Measurements from ENCODE around the gene FREM3. TPM values are rescaled to one million over a fixed set of nuclear protein-coding genes. Genes with fewer than 3 reads are reported as not detected.

FREM3 gene
- polyA plus RNA-seq, 4 donors = 0.09 TPM; not detected in 3

DNA sequence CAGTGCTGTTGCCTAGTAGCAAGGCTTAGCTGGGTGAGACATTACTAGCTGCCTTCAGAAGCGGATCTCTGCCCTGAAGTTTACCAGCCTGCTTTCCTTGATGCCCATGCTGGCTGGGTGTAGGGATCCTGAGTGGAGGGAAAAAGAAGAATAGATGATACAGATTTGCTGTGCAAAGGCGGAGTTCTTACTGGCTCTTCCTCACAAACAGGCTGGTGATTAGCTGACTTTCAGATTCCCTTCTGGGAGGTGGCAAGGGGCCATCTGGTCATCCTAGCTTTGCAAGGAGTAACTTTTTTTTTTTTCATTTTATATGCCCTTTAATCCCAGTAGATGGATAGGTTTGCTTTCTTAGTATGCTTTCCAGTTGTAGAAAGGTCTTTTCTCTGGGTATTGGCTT lies 142.2 kb downstream of the FREM3 start:
- Histone ChIP-seq H3K4me1 (ENCODE audit: control insufficient read depth in 3 of 3, insufficient read depth in 2 of 3, low read depth in 1 of 3, low read length in 2 of 3) (peaks cover 0 to 11% (median 0%) of the 10 kb centered on the region in 3 donors), H3K4me3 (ENCODE audit: low read depth in 1 of 3, low read length in 3 of 3) (no peak overlapping the region), H3K36me3 (ENCODE audit: control insufficient read depth in 3 of 3, insufficient read depth in 2 of 3, low read depth in 1 of 3, low read length in 3 of 3) (no peaks in the 10 kb centered on the region), H3K9me3 (ENCODE audit: control insufficient read depth in 2 of 2, insufficient read depth in 1 of 2, low read depth in 1 of 2, low read length in 1 of 2) (no peaks in the 10 kb centered on the region), H3K27ac (ENCODE audit: low read depth in 1 of 3, low read length in 2 of 3) (no peak overlapping the region), H3K27me3 (ENCODE audit: control insufficient read depth in 3 of 3, insufficient read depth in 3 of 3, low read length in 3 of 3) (peaks cover 0 to 4% (median 0%) of the 10 kb centered on the region in 3 donors)
- DNase-seq (no peak), FAIRE-seq (no peak)
- WGBS, 3 donors = 47 to 90% (median 50%) methylated on average over 2 of the region's 2 CpGs

DNA sequence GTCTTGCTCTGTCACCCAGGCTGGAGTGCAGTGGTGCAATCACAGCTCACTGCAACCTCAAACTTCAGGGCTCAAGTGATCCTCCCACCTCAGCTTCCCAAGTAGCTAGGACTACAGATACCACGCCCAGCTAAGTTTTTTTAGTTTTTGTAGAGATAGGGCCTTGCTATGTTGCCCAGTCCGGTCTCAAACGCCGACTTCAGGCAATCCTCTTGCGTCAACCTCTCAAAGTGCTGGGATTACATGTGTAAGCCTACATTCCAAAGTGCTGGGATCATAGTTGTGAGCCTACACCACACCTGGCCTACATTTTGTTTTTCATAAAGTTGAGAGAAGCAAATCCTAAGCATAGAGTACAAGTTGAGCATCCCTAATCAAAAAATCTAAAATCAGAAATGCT lies 144.8 kb downstream of the FREM3 start:
- H3K4me3 ChIP-seq (ENCODE audit: low read depth in 1 of 3, low read length in 3 of 3) = no peak overlapping the region
- WGBS, 3 donors = 85 to 90% (median 89%) methylated on average over 5 of the region's 5 CpGs
- no peaks in the 10 kb centered on the region for H3K9me3 ChIP-seq (ENCODE audit: control insufficient read depth in 2 of 2, insufficient read depth in 1 of 2, low read depth in 1 of 2, low read length in 1 of 2)
- peaks cover 0 to 4% (median 0%) of the 10 kb centered on the region in 3 donors for H3K27me3 ChIP-seq (ENCODE audit: control insufficient read depth in 3 of 3, insufficient read depth in 3 of 3, low read length in 3 of 3)
- DNase-seq = no peak
- peaks cover 0 to 11% (median 0%) of the 10 kb centered on the region in 3 donors for H3K4me1 ChIP-seq (ENCODE audit: control insufficient read depth in 3 of 3, insufficient read depth in 2 of 3, low read depth in 1 of 3, low read length in 2 of 3)
- no peak overlapping the region for H3K27ac ChIP-seq (ENCODE audit: low read depth in 1 of 3, low read length in 2 of 3)
- peaks cover 0 to 2% (median 0%) of the 10 kb centered on the region in 3 donors for H3K36me3 ChIP-seq (ENCODE audit: control insufficient read depth in 3 of 3, insufficient read depth in 2 of 3, low read depth in 1 of 3, low read length in 3 of 3)
- FAIRE-seq = no peak

DNA sequence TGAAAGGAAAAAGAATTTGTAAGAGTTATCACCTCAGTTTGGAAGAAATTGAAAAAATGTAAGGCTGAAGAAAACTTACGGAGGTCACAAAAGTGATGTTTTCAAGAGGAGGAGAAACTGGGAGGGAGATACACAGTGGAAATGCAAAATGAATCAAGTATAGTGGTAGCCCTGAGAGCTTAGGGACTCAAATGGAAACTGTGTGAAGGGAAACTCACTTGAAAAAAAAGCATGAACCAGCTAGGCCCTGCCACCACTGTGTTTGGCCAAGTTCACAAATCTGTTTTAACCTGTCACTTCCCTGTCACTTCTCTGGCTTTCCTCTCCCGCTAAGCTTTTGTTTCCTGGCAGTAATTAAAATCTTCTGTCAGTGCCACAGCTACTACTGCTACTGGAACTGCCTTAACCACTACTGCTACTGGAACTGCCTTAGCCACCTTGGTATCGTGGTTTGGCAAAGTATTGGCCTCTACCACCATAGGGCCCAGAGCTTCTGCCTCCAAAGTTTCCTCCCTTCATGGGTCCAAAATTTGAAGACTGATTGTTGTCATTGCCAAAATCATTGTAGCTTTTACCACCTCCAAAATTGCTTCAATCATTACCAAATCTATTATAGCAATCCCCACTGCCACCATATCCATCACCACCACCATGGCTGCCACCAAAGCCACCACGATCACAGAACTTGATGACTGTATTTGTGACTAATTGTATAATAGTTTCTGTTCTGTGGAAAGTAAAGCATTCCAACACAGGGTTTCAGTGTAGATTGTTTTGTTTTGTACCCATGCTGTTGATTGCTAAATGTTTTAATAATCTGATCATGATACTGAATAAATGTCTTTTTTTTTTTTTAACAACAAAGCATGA lies 145.5 kb downstream of the FREM3 start:
- WGBS, 3 donors = 63 to 71% (median 68%) methylated on average over 4 of the region's 4 CpGs
- Histone ChIP-seq H3K4me1 (ENCODE audit: control insufficient read depth in 3 of 3, insufficient read depth in 2 of 3, low read depth in 1 of 3, low read length in 2 of 3) (peaks cover 0 to 10% (median 0%) of the 10 kb centered on the region in 3 donors), H3K4me3 (ENCODE audit: low read depth in 1 of 3, low read length in 3 of 3) (no peak overlapping the region), H3K27ac (ENCODE audit: low read depth in 1 of 3, low read length in 2 of 3) (peak overlapping the region in 1 of 3 donors; percentile 5), H3K36me3 (ENCODE audit: control insufficient read depth in 3 of 3, insufficient read depth in 2 of 3, low read depth in 1 of 3, low read length in 3 of 3) (peaks cover 0 to 3% (median 2%) of the 10 kb centered on the region in 3 donors), H3K9me3 (ENCODE audit: control insufficient read depth in 2 of 2, insufficient read depth in 1 of 2, low read depth in 1 of 2, low read length in 1 of 2) (no peaks in the 10 kb centered on the region), H3K27me3 (ENCODE audit: control insufficient read depth in 3 of 3, insufficient read depth in 3 of 3, low read length in 3 of 3) (peaks cover 0 to 4% (median 0%) of the 10 kb centered on the region in 3 donors)
- no peak for DNase-seq
- FAIRE-seq = no peak

DNA sequence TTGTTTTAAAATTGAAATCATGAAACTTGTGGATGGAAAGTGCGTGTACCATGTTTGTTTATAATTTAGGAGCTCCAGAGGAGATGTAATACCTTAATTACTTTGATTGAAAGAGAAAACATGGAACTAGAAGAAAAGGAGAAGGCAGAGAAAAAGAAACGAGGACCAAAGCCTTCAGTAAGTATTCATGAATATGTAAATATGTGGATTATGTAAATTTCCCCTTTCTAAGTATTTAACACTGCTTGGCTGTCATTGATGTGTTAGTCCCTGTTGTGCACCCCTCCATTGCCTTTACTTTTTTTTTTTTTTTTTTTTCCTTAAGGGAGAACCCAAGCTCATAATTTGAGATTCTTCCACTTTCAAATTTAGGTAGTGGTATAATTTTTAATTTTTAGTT lies 150.5 kb downstream of the FREM3 start:
- Histone ChIP-seq H3K4me3 (ENCODE audit: low read depth in 1 of 3, low read length in 3 of 3) (no peak overlapping the region), H3K36me3 (ENCODE audit: control insufficient read depth in 3 of 3, insufficient read depth in 2 of 3, low read depth in 1 of 3, low read length in 3 of 3) (peaks cover 4 to 6% (median 5%) of the 10 kb centered on the region in 3 donors), H3K27ac (ENCODE audit: low read depth in 1 of 3, low read length in 2 of 3) (no peak overlapping the region), H3K4me1 (ENCODE audit: control insufficient read depth in 3 of 3, insufficient read depth in 2 of 3, low read depth in 1 of 3, low read length in 2 of 3) (no peaks in the 10 kb centered on the region), H3K27me3 (ENCODE audit: control insufficient read depth in 3 of 3, insufficient read depth in 3 of 3, low read length in 3 of 3) (no peaks in the 10 kb centered on the region), H3K9me3 (ENCODE audit: control insufficient read depth in 2 of 2, insufficient read depth in 1 of 2, low read depth in 1 of 2, low read length in 1 of 2) (no peaks in the 10 kb centered on the region)
- no peak for DNase-seq
- 84 to 91% (median 85%) methylated on average over 2 of the region's 2 CpGs for WGBS, 3 donors
- FAIRE-seq = no peak

DNA sequence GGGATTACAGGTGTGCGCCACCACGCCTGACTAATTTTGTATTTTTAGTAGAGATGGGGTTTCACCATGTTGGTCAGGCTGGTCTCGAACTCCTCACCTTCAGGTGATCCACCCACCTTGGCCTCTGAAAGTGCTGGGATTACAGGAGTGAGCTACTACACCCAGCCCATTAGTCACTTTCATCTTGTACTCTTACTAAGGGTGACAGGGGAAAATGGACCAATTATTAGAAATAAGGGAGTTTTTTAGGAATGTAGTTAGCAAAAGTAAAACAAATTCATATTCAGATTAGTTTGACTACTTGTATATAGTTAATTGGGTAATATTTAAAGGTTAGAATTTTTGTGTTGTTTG lies 160.8 kb downstream of the FREM3 start:
- FAIRE-seq = no peak
- H3K9me3 ChIP-seq (ENCODE audit: control insufficient read depth in 2 of 2, insufficient read depth in 1 of 2, low read depth in 1 of 2, low read length in 1 of 2) = no peaks in the 10 kb centered on the region
- H3K36me3 ChIP-seq (ENCODE audit: control insufficient read depth in 3 of 3, insufficient read depth in 2 of 3, low read depth in 1 of 3, low read length in 3 of 3) = peaks cover 0 to 13% (median 11%) of the 10 kb centered on the region in 3 donors
- no peaks in the 10 kb centered on the region for H3K4me1 ChIP-seq (ENCODE audit: control insufficient read depth in 3 of 3, insufficient read depth in 2 of 3, low read depth in 1 of 3, low read length in 2 of 3)
- DNase-seq = no peak
- no peak overlapping the region for H3K4me3 ChIP-seq (ENCODE audit: low read depth in 1 of 3, low read length in 3 of 3)
- H3K27me3 ChIP-seq (ENCODE audit: control insufficient read depth in 3 of 3, insufficient read depth in 3 of 3, low read length in 3 of 3) = no peaks in the 10 kb centered on the region
- H3K27ac ChIP-seq (ENCODE audit: low read depth in 1 of 3, low read length in 2 of 3) = no peak overlapping the region
- 95 to 99% (median 97%) methylated on average over 3 of the region's 3 CpGs for WGBS, 3 donors

DNA sequence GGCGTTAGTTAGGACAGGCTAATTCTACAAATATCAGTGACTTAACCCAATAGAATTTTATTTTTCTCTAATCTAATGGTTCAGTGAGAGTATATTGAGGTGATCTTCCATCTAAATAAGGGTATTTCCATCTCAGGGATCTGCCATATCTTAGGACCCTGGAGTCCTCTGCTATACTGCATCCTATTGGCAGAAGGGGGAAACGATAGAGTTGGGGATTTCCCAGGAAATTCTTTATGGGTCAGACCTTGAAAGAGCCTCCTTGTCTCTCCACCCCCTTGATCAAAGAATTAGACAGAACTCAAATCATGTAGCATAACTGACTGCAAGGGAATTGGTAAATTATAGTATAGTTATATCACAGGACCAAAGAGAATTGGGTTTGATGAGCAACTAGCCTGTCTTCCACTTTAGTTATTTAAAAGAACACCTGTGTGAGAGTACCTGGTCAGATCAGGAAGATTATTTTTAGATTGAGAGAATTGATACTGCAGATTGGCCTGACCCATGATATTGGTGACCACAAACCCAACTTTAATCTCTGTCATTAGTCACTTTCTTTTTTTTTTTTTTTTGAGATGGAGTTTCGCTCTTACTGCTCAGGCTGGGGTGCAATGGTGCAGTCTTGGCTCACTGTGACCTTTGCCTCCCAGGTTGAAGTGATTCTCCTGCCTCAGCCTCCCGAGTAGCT lies 161.4 kb downstream of the FREM3 start:
- H3K27ac ChIP-seq (ENCODE audit: low read depth in 1 of 3, low read length in 2 of 3) = no peak overlapping the region
- peaks cover 0 to 13% (median 11%) of the 10 kb centered on the region in 3 donors for H3K36me3 ChIP-seq (ENCODE audit: control insufficient read depth in 3 of 3, insufficient read depth in 2 of 3, low read depth in 1 of 3, low read length in 3 of 3)
- H3K9me3 ChIP-seq (ENCODE audit: control insufficient read depth in 2 of 2, insufficient read depth in 1 of 2, low read depth in 1 of 2, low read length in 1 of 2) = no peaks in the 10 kb centered on the region
- no peak overlapping the region for H3K4me3 ChIP-seq (ENCODE audit: low read depth in 1 of 3, low read length in 3 of 3)
- DNase-seq = no peak
- no peaks in the 10 kb centered on the region for H3K27me3 ChIP-seq (ENCODE audit: control insufficient read depth in 3 of 3, insufficient read depth in 3 of 3, low read length in 3 of 3)
- WGBS, 3 donors = 82 to 90% (median 85%) methylated on average over 4 of the region's 4 CpGs
- no peak for FAIRE-seq
- no peaks in the 10 kb centered on the region for H3K4me1 ChIP-seq (ENCODE audit: control insufficient read depth in 3 of 3, insufficient read depth in 2 of 3, low read depth in 1 of 3, low read length in 2 of 3)

DNA sequence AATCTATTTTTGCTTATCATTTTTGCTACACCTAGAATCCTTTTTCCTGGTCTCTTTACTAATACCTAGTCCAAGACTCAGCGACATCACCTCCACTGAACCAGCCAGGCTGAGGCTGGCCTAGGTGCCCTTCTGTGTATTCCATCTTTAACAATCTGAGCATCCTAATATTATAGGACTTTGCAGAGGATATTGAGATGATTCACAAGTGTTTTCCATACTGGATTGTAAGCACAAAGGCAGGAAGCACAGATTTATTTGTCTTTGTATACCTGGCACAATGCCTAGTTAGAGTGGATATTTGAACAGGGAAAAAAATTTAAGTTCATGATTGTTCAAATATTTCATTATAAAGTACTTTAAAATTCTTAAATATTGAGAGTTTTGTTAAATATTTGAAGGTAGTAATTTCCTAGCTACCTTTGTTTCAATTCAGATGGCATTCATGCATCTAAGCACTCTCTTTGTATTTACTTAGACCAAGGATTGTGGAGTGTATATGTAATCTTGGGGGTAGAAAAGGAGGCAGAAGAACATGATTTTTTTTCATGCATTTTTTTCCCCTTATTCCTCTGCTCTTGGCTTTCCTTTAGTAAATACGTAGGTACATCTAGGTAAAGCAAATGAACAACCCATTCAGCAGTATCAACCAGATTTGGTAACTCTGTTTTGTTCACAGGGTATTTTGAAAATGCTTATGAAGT lies 168.5 kb downstream of the FREM3 start:
- 90 to 96% (median 91%) methylated on average over 2 of the region's 2 CpGs for WGBS, 3 donors
- Histone ChIP-seq H3K27ac (ENCODE audit: low read depth in 1 of 3, low read length in 2 of 3) (no peak overlapping the region), H3K27me3 (ENCODE audit: control insufficient read depth in 3 of 3, insufficient read depth in 3 of 3, low read length in 3 of 3) (no peaks in the 10 kb centered on the region), H3K36me3 (ENCODE audit: control insufficient read depth in 3 of 3, insufficient read depth in 2 of 3, low read depth in 1 of 3, low read length in 3 of 3) (peaks cover 4 to 21% (median 19%) of the 10 kb centered on the region in 3 donors), H3K4me1 (ENCODE audit: control insufficient read depth in 3 of 3, insufficient read depth in 2 of 3, low read depth in 1 of 3, low read length in 2 of 3) (no peaks in the 10 kb centered on the region), H3K9me3 (ENCODE audit: control insufficient read depth in 2 of 2, insufficient read depth in 1 of 2, low read depth in 1 of 2, low read length in 1 of 2) (no peaks in the 10 kb centered on the region), H3K4me3 (ENCODE audit: low read depth in 1 of 3, low read length in 3 of 3) (no peak overlapping the region)
- DNase-seq (no peak), FAIRE-seq (no peak)

DNA sequence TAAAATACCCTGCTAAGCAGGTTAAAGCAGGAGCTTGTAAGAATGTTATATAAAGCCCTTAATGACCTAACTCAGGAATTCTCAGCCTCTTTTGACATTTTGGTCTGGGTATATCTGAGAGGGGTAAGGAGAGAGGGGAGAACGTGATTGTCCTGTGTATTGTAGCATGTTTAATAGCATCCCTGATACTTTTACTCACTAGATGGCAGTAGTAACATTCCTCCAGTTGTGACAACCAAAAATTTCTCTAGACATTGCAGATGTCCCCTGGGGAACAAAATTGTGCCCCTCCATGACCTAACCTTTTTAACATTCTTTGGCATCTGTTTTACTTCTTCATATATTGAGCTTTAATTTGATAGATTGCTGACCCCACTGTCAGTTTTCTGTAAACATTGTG lies 169.1 kb downstream of the FREM3 start:
- no peak for DNase-seq
- 59 to 70% (median 62%) methylated on average over 1 of the region's 1 CpG for WGBS, 3 donors
- no peak overlapping the region for H3K4me3 ChIP-seq (ENCODE audit: low read depth in 1 of 3, low read length in 3 of 3)
- H3K27ac ChIP-seq (ENCODE audit: low read depth in 1 of 3, low read length in 2 of 3) = no peak overlapping the region
- FAIRE-seq = no peak
- H3K36me3 ChIP-seq (ENCODE audit: control insufficient read depth in 3 of 3, insufficient read depth in 2 of 3, low read depth in 1 of 3, low read length in 3 of 3) = peaks cover 4 to 24% (median 17%) of the 10 kb centered on the region in 3 donors
- no peaks in the 10 kb centered on the region for H3K27me3 ChIP-seq (ENCODE audit: control insufficient read depth in 3 of 3, insufficient read depth in 3 of 3, low read length in 3 of 3)
- no peaks in the 10 kb centered on the region for H3K9me3 ChIP-seq (ENCODE audit: control insufficient read depth in 2 of 2, insufficient read depth in 1 of 2, low read depth in 1 of 2, low read length in 1 of 2)
- no peaks in the 10 kb centered on the region for H3K4me1 ChIP-seq (ENCODE audit: control insufficient read depth in 3 of 3, insufficient read depth in 2 of 3, low read depth in 1 of 3, low read length in 2 of 3)
